ENCODE results near the gene SLC26A4. TPM values are rescaled to one million over a fixed set of nuclear protein-coding genes. Genes with fewer than 3 reads are reported as not detected.

SLC26A4 gene
- total and polyA plus RNA-seq, 2 donors (not counting 1 experiment from before 2014, with no cell fraction given) = 0.33 to 0.50 TPM

DNA sequence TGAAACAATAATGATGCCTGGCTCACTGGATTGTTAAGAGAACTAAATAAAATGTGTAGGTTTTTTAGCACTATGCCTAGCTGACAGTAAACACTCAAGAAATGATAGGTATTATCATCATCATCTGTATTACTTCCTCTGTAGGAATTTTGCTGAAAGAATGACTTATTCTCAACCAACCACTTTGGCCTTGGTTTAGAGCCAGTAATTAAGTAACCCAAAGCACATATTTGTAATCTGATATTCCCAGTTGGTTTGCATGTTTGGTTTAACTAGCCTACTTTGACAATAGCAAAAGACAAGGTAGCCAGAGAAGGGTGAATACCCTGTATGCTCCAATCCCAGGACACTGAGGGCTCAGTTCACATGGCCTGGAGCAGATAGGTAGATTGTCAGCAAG lies 46.2 kb upstream of the SLC26A4 start:
- Histone ChIP-seq H3K27me3 (ENCODE audit: control insufficient read depth, insufficient read depth, low read length) (no peaks in the 10 kb centered on the region), H3K9me3 (ENCODE audit: control insufficient read depth, insufficient read depth, low read depth, low read length) (no peaks in the 10 kb centered on the region), H3K4me2 (ENCODE audit: extremely low read depth, insufficient read depth, low read length) (no peak overlapping the region), H3K79me2 (ENCODE audit: control insufficient read depth, insufficient read depth, low read length) (no peaks in the 10 kb centered on the region), H2AFZ (ENCODE audit: low read length) (no peak overlapping the region), H3K4me1 (ENCODE audit: control insufficient read depth, extremely low read depth, insufficient read depth, low read length) (no peaks in the 10 kb centered on the region), H3K36me3 (ENCODE audit: control insufficient read depth, insufficient read depth, low read length) (no peaks in the 10 kb centered on the region), H3K9ac (ENCODE audit: insufficient read depth, low read length) (no peak overlapping the region), H3K4me3 (replicated peaks in 1 of 4; ENCODE audit: control extremely low read depth in 1 of 4, insufficient read depth in 1 of 4, low read depth in 3 of 4, low read length in 4 of 4) (no peak overlapping the region), H4K20me1 (ENCODE audit: control insufficient read depth, extremely low read depth, insufficient read depth, low read length) (no peaks in the 10 kb centered on the region), H3K27ac (ENCODE audit: insufficient read depth, low read length) (no peak overlapping the region)
- DNase-seq (ENCODE audit: low read depth in 2 of 2) = peak; percentile 67 to 81
- TF ChIP-seq, protein P1, sequence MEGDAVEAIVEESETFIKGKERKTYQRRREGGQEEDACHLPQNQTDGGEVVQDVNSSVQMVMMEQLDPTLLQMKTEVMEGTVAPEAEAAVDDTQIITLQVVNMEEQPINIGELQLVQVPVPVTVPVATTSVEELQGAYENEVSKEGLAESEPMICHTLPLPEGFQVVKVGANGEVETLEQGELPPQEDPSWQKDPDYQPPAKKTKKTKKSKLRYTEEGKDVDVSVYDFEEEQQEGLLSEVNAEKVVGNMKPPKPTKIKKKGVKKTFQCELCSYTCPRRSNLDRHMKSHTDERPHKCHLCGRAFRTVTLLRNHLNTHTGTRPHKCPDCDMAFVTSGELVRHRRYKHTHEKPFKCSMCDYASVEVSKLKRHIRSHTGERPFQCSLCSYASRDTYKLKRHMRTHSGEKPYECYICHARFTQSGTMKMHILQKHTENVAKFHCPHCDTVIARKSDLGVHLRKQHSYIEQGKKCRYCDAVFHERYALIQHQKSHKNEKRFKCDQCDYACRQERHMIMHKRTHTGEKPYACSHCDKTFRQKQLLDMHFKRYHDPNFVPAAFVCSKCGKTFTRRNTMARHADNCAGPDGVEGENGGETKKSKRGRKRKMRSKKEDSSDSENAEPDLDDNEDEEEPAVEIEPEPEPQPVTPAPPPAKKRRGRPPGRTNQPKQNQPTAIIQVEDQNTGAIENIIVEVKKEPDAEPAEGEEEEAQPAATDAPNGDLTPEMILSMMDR (conservative IDR thresholded peaks at IDR 0.05 in 1 of 2, IDR thresholded peaks at IDR 0.05 in 1 of 2; ENCODE audit: low read depth in 1 of 2, low read length in 2 of 2) = no peak
- no peak for TF ChIP-seq EZH2 (IDR thresholded peaks at IDR 0.05; ENCODE audit: low read length, missing control alignments)

DNA sequence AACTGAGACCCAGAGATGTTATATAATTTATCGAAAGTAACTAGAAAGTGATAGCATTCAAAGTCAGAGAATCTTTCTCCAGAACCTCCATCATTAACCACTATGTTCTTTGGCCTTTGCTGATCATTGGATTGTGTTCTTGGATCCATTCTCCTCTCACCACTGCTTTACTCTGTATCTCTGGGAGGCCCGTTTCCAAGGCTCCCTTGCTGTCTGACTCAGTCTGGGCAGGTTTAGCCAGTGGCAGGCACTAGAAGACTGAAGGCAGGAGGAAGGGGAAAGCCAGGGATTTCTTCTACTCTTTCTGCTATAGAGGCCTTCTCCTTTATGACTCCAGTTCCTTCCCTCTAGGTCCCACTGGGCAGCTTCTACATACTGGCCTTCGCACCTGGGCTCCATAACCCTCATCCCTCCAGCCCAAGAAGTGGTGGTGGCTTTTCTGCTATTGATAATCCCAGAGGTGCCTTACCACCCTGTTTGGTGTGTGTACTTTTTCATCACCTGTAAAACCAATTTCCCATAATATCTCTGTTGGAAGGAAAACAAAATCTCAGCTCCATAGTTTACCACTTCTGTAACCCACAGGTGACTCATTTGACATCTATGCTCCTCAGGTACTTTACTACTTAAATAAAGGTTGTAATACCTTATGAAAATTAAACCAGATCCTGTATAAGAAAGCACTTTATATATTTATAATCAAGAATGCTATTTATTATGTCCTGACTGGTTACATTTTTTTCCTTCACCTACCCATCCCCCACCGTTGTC lies 44.5 kb upstream of the SLC26A4 start:
- no peak for DNase-seq (ENCODE audit: low read depth in 2 of 2)
- peaks cover 2% of the 10 kb centered on the region for H3K36me3 ChIP-seq (ENCODE audit: control insufficient read depth, insufficient read depth, low read length)
- no peaks in the 10 kb centered on the region for H3K9me3 ChIP-seq (ENCODE audit: control insufficient read depth, insufficient read depth, low read depth, low read length)
- H3K9ac ChIP-seq (ENCODE audit: insufficient read depth, low read length) = no peak overlapping the region
- H3K4me3 ChIP-seq (replicated peaks in 1 of 4; ENCODE audit: control extremely low read depth in 1 of 4, insufficient read depth in 1 of 4, low read depth in 3 of 4, low read length in 4 of 4) = no peak overlapping the region
- no peaks in the 10 kb centered on the region for H3K27me3 ChIP-seq (ENCODE audit: control insufficient read depth, insufficient read depth, low read length)
- TF ChIP-seq, protein P1 (conservative IDR thresholded peaks at IDR 0.05 in 1 of 2, IDR thresholded peaks at IDR 0.05 in 1 of 2; ENCODE audit: low read depth in 1 of 2, low read length in 2 of 2) = no peak
- no peak for TF ChIP-seq EZH2 (IDR thresholded peaks at IDR 0.05; ENCODE audit: low read length, missing control alignments)
- no peaks in the 10 kb centered on the region for H3K79me2 ChIP-seq (ENCODE audit: control insufficient read depth, insufficient read depth, low read length)
- H4K20me1 ChIP-seq (ENCODE audit: control insufficient read depth, extremely low read depth, insufficient read depth, low read length) = no peaks in the 10 kb centered on the region
- no peak overlapping the region for H2AFZ ChIP-seq (ENCODE audit: low read length)
- no peak overlapping the region for H3K27ac ChIP-seq (ENCODE audit: insufficient read depth, low read length)
- H3K4me1 ChIP-seq (ENCODE audit: control insufficient read depth, extremely low read depth, insufficient read depth, low read length) = no peaks in the 10 kb centered on the region
- no peak overlapping the region for H3K4me2 ChIP-seq (ENCODE audit: extremely low read depth, insufficient read depth, low read length)

DNA sequence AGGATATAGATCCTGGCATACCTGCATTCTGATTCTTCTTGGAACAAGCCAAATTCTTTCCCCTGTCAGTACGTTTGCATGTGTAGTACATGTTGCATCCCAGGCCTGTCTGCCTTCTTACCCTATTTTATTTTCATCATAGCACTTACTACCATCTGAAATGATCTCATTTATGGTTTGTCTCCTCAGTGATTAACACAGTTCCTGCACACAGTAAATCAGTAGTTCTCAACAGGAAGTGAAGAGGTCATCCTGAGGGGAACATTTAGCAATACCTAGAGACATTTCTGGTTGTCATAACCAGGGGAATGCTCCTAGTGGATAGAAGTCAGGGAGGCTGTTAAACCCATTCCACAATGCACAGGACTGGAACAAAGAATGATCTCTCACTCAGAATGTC lies 38.2 kb upstream of the SLC26A4 start:
- DNase-seq (ENCODE audit: low read depth in 2 of 2) = peak; percentile 48 to 73
- Histone ChIP-seq H3K4me1 (ENCODE audit: control insufficient read depth, extremely low read depth, insufficient read depth, low read length) (no peaks in the 10 kb centered on the region), H3K9ac (ENCODE audit: insufficient read depth, low read length) (no peak overlapping the region), H3K27me3 (ENCODE audit: control insufficient read depth, insufficient read depth, low read length) (no peaks in the 10 kb centered on the region), H3K27ac (ENCODE audit: insufficient read depth, low read length) (no peak overlapping the region), H3K4me2 (ENCODE audit: extremely low read depth, insufficient read depth, low read length) (no peak overlapping the region), H3K4me3 (replicated peaks in 1 of 4; ENCODE audit: control extremely low read depth in 1 of 4, insufficient read depth in 1 of 4, low read depth in 3 of 4, low read length in 4 of 4) (no peak overlapping the region), H3K79me2 (ENCODE audit: control insufficient read depth, insufficient read depth, low read length) (no peaks in the 10 kb centered on the region), H2AFZ (ENCODE audit: low read length) (no peak overlapping the region), H4K20me1 (ENCODE audit: control insufficient read depth, extremely low read depth, insufficient read depth, low read length) (no peaks in the 10 kb centered on the region), H3K36me3 (ENCODE audit: control insufficient read depth, insufficient read depth, low read length) (peaks cover 2% of the 10 kb centered on the region), H3K9me3 (ENCODE audit: control insufficient read depth, insufficient read depth, low read depth, low read length) (no peaks in the 10 kb centered on the region)
- TF ChIP-seq, protein P1 (conservative IDR thresholded peaks at IDR 0.05 in 1 of 2, IDR thresholded peaks at IDR 0.05 in 1 of 2; ENCODE audit: low read depth in 1 of 2, low read length in 2 of 2) = no peak
- TF ChIP-seq EZH2 (IDR thresholded peaks at IDR 0.05; ENCODE audit: low read length, missing control alignments) = no peak

Measured in fibroblast of lung (primary cell).